ENCODE results near the gene PTPRR. TPM values are rescaled to one million over a fixed set of nuclear protein-coding genes. Genes with fewer than 3 reads are reported as not detected.

The PTPRR gene
- polyA plus RNA-seq, 1 of the 3 experiments (the other 2 are of a cell fraction) = 1.4 TPM

DNA sequence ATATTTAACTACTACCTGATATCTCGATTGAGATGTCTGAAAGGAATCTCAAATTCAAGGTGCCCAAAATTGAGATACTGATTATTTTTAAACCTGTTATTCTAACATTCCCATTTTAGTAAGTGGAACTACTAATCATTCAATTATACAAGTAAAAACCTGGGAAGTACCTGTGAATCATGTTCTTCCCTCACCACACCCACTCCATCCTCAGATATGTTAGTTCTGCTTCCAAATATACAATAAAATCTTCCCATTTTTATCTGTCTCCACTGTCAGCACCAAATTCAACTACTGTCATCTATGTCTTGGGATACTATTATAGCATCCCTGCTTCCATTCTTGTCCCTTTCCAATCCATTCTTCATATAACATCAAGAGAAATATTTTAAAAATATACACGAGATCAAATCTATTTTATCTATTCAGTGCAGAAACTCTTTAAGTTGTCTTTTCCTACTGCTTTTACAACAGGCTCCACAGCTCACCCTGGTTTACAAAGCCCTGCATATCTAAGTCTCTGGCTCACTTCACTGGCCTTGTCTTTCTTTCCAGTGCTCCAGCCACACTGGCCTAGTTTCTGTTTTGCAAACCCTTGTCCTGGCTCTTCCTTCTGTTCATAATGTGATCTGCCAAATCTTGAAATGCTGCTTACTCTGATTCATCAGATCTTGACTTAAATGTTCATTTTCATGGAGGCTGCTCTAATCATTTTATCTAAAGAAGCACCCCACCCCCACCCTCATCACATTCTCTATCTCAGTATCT is 122.3 kb downstream of the PTPRR start:
- WGBS (ENCODE audit: low lambda C conversion rate) = 38% methylated on average over 2 of the region's 2 CpGs
- CTCF ChIA-PET = interaction anchor here (0.7 kb wide), 1 partner anchor 15 kb away, joined by 3 read pairs; no protein-coding TSS in a partner anchor
- H3K4me3 ChIP-seq (ENCODE audit: low read depth in 2 of 2, low read length in 1 of 2) = no peak overlapping the region

More for the DNA sequence above, 122.3 kb downstream of the PTPRR start:
- Histone ChIP-seq H3K9ac (no peak overlapping the region), H3K27me3 (ENCODE audit: insufficient read depth) (0 out of 2 replicates have a peak, but pooled peaks cover 2% of the 10 kb centered on the region), H3K9me2 (no peaks in the 10 kb centered on the region), H3K4me1 (ENCODE audit: control insufficient read depth in 1 of 2, insufficient read depth in 2 of 2, low read depth in 1 of 2, low read length in 1 of 2) (no peaks in the 10 kb centered on the region), H4K20me1 (ENCODE audit: insufficient read depth) (no peaks in the 10 kb centered on the region), H3K9me3 (no peaks in the 10 kb centered on the region), H3F3A (replicated peaks; ENCODE audit: insufficient read depth) (no peaks in the 10 kb centered on the region), H2AFZ (ENCODE audit: low read depth) (no peak overlapping the region), H3K36me3 (replicated peaks in 1 of 2; ENCODE audit: control insufficient read depth in 1 of 2, insufficient read depth in 2 of 2, low read length in 1 of 2) (no peaks in the 10 kb centered on the region), H3K27ac (ENCODE audit: low read depth in 2 of 2, low read length in 1 of 2) (no peak overlapping the region), H3K79me2 (ENCODE audit: insufficient read depth) (no peaks in the 10 kb centered on the region), H3K4me2 (no peak overlapping the region)
- TF ChIP-seq, protein P1, sequence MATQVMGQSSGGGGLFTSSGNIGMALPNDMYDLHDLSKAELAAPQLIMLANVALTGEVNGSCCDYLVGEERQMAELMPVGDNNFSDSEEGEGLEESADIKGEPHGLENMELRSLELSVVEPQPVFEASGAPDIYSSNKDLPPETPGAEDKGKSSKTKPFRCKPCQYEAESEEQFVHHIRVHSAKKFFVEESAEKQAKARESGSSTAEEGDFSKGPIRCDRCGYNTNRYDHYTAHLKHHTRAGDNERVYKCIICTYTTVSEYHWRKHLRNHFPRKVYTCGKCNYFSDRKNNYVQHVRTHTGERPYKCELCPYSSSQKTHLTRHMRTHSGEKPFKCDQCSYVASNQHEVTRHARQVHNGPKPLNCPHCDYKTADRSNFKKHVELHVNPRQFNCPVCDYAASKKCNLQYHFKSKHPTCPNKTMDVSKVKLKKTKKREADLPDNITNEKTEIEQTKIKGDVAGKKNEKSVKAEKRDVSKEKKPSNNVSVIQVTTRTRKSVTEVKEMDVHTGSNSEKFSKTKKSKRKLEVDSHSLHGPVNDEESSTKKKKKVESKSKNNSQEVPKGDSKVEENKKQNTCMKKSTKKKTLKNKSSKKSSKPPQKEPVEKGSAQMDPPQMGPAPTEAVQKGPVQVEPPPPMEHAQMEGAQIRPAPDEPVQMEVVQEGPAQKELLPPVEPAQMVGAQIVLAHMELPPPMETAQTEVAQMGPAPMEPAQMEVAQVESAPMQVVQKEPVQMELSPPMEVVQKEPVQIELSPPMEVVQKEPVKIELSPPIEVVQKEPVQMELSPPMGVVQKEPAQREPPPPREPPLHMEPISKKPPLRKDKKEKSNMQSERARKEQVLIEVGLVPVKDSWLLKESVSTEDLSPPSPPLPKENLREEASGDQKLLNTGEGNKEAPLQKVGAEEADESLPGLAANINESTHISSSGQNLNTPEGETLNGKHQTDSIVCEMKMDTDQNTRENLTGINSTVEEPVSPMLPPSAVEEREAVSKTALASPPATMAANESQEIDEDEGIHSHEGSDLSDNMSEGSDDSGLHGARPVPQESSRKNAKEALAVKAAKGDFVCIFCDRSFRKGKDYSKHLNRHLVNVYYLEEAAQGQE (IDR thresholded peaks at IDR 0.05; ENCODE audit: low read depth, low read length) = no peak
- TF ChIP-seq RCOR1 (IDR thresholded peaks at IDR 0.05; ENCODE audit: low read length) (no peak), SIN3A (IDR thresholded peaks at IDR 0.05; ENCODE audit: borderline replicate concordance, low read depth, low read length) (no peak), GABPA (IDR thresholded peaks at IDR 0.05; ENCODE audit: low read depth) (no peak), CHD2 (IDR thresholded peaks at IDR 0.05; ENCODE audit: low read length, partially characterized antibody) (no peak), NFIC (IDR thresholded peaks at IDR 0.05; ENCODE audit: borderline replicate concordance) (no peak), FOXM1 (IDR thresholded peaks at IDR 0.05; ENCODE audit: low read depth) (no peak), RXRA (IDR thresholded peaks at IDR 0.05; ENCODE audit: borderline replicate concordance, low read depth) (no peak), MXI1 (IDR thresholded peaks at IDR 0.05; ENCODE audit: low read depth, low read length) (no peak), EZH2phosphoT487 (IDR thresholded peaks at IDR 0.05; ENCODE audit: borderline replicate concordance, low read depth) (no peak), MEF2A (IDR thresholded peaks at IDR 0.05; ENCODE audit: borderline replicate concordance, low read depth) (no peak)
- TF ChIP-seq, protein P2, sequence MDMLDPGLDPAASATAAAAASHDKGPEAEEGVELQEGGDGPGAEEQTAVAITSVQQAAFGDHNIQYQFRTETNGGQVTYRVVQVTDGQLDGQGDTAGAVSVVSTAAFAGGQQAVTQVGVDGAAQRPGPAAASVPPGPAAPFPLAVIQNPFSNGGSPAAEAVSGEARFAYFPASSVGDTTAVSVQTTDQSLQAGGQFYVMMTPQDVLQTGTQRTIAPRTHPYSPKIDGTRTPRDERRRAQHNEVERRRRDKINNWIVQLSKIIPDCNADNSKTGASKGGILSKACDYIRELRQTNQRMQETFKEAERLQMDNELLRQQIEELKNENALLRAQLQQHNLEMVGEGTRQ (IDR thresholded peaks at IDR 0.05; ENCODE audit: borderline replicate concordance, low read depth, low read length) = no peak
- TF ChIP-seq, protein P3, sequence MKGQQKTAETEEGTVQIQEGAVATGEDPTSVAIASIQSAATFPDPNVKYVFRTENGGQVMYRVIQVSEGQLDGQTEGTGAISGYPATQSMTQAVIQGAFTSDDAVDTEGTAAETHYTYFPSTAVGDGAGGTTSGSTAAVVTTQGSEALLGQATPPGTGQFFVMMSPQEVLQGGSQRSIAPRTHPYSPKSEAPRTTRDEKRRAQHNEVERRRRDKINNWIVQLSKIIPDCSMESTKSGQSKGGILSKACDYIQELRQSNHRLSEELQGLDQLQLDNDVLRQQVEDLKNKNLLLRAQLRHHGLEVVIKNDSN (IDR thresholded peaks at IDR 0.05; ENCODE audit: borderline replicate concordance, low read depth) = no peak
- POLR2A ChIA-PET = no interaction called here
- no peak for DNase-seq
